Activated CD8-positive, alpha-beta memory T cell treated with anti-CD3 and anti-CD28 coated beads, Interleukin-2, amount 50 U/mL, for 1 hour (primary cell): ENCODE measurements around the gene RARS1.
"Not testable (repeated sequence)": the region's sequence is repeated elsewhere in the genome, so short reads cannot be mapped to it uniquely, and the experiment has no call there.

ENCODE experiments used
- DNase-seq: peaks from one replicate; pipeline ENCODE4 v3.0.0-alpha.2; 2020; ENCODE audit errors: extremely low read depth

Gene RARS1

DNA sequence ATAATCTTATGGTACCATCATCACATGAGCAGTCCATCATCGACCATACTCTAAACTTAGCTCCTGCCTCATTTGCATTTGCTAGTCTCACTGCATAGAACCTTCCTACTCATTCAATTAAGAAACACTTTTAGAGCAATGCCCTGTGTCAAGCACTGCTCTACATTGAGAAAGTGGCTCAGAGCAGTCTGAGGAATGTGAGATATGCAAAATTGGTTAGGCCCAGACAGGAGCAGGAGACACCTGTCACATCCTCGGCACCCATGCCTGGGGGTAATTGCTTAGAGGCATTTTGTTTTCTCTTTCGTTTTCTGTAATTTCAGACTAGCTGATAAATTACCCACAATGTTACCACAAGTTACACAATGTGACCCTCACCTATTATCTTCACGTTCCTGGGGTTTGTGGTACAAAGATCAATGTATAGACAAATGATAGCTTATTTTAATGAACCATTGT lies 4.9 kb upstream of the RARS1 start:
- no peak for DNase-seq

DNA sequence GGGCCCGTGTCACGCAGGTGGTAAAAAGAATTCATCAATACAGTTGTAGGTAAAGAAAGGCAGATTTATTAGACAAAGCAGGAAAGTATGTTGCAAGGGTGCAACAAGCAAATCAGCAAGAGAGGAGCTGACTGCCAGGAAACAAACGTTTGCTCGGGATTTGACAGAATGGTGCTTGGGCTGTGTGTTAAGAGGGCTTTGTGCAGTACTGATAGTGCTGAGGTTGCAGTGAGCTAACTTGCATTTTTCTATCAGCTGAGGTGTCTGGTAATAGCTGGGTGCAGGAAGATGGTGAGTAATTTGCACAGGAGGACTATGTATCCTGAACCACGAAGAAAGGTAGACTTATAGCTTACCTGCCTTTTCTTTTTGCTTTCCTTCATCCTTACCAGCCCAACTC lies 3.9 kb upstream of the RARS1 start:
- no peak for DNase-seq

DNA sequence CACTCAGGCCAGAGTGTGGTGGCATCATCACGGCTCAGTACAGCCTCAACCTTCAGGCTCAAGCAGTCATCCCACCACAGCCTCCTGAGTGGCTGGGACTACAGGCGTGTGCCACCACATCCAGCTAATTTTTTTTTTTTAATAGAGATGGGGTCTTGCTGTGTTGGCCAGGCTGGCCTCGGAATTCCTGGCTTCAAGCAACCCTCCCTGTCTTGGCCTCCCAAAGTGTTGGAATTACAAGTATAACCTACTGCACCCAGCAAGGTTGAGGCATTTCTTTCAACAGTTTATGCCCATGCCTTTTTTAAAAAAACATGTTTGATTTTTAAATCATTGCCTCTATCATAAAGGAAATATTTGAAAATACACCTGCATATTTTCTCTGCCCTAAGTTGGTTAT lies 2.8 kb downstream of the RARS1 start:
- no peak for DNase-seq

- DNase-seq, result no peak
Observed at GRCh38 chr5:168494057-168494555, 7.8 kb downstream of the RARS1 start.

GRCh38 chr5:168502563-168503237 lies 16.4 kb downstream of the RARS1 start:
- DNase-seq, result no peak

DNA sequence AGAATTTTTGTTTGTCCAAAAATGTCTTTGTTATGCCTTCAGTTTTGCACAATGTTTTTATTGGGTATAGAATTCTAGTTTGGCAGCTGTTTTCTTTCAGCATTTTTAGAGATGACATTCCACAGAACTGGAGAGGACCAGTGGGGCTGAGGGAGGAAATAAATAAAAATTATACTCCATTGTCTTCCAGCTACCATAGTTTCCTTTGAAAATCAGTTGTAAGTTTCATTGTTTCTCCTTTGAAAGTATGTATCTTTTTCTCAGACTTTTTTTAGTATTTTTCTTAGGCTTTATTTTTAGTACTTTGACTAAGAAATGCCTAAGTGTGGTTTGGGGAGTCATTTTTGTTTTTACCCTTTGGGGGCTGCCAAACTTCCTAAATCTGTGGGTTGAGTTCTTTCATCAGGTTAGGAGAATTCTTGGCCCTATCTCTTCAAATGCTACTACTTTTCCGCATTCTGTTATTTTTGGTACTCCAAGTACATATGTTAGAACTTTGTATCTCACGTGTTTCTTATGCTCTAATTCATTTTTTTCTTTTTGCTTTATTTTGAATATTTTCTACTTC lies 27.7 kb downstream of the RARS1 start:
- no peak for DNase-seq

DNA sequence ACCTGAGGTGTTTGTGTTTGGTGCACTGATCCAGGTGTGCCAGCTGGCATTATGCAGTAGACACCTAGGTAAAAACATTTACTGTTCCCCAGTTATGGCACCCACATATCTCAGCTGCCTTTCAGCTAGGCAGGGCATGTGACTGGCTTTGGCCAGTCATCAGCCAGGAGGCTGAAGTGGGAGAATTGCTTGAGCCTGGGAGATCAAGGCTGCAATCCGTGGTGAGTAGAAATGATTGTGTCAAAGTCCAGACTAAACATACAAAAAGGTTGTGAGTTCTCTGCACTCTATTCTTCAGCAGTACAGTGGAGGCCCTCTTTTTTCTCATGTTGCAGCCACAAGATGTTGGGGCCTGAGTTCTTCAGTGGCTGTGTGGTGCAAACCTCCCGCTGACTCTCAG lies 39.6 kb downstream of the RARS1 start:
- DNase-seq, result no peak

DNA sequence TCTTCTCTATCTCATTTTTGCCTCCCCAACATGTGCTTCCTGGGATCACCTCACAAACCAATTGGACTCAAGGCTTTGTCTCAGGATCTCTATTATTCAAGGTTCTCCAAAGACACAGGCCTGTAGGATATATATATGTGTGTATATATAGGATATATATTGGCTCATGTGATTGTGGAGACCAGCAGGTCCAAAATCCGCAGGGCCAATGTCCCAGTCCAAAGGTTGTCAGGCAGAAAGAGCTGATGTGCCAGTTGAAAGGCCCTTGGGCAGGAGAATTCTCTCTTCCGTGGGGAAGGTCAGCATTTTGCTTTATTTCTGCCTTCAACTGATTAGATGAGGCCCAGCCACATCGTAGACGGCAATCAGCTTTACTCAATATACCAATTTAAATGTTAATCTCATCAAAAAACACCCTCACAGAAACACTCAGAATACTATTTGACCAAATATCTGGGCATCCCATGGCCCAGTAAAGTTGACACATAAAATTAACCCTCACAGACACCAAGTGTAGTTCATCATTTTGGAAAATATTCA lies 41.6 kb downstream of the RARS1 start:
- no peak for DNase-seq

- DNase-seq, result no peak
Observed at GRCh38 chr5:168528521-168529373, 42.5 kb downstream of the RARS1 start, which contains the start of gene FBLL1. TSS of gene FBLL1 (plus strand) at chr5:168529305. CDS start at chr5:168529505, 200 bp downstream.

DNA sequence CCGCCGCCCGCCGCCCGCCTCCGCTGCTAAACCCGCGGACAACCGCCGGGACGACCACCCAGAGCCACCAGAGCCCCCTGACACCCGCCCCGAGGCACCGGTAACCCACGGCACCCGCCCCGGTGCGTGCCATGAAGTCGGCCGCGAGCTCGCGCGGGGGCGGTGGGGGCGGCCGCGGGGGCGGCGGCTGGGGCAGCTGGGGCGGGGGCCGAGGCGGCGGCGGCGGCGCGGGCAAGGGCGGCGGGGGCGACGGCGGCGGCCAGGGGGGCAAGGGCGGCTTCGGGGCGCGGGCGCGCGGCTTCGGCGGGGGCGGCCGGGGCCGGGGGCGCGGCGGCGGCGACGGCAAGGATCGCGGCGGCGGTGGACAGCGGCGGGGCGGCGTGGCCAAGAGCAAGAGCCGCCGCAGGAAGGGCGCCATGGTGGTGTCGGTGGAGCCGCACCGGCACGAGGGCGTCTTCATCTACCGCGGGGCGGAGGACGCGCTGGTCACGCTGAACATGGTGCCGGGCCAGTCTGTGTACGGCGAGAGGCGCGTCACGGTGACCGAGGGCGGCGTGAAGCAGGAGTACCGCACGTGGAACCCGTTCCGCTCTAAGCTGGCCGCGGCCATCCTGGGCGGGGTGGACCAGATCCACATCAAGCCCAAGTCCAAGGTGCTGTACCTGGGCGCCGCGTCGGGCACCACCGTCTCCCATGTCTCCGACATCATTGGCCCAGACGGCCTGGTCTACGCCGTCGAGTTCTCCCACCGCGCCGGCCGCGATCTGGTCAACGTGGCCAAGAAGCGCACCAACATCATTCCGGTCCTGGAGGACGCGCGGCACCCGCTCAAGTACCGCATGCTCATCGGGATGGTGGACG lies 43.3 kb downstream of the RARS1 start:
- DNase-seq, result no peak

GRCh38 chr5:168530621-168531150 lies 44.4 kb downstream of the RARS1 start:
- DNase-seq, result no peak

DNA sequence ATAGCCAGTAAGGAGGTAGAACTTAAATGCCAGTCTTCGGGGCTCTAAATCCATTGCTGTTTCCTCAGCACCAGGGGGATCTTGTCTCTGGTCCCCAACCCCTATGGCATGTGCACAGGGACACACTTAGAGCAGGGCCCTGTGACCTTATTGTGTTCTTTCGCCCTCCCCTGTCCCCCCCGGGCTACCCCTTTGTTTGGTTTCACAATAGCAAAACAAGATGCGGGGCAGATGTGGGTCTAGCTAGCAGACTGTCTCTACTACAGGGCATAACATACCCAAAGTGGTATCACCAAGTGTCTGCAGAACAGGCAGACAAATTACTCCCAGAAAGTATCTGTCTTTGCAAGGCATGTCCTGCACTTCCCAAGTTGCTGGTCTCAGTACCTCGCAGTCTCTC lies 44.9 kb downstream of the RARS1 start:
- no peak for DNase-seq

DNA sequence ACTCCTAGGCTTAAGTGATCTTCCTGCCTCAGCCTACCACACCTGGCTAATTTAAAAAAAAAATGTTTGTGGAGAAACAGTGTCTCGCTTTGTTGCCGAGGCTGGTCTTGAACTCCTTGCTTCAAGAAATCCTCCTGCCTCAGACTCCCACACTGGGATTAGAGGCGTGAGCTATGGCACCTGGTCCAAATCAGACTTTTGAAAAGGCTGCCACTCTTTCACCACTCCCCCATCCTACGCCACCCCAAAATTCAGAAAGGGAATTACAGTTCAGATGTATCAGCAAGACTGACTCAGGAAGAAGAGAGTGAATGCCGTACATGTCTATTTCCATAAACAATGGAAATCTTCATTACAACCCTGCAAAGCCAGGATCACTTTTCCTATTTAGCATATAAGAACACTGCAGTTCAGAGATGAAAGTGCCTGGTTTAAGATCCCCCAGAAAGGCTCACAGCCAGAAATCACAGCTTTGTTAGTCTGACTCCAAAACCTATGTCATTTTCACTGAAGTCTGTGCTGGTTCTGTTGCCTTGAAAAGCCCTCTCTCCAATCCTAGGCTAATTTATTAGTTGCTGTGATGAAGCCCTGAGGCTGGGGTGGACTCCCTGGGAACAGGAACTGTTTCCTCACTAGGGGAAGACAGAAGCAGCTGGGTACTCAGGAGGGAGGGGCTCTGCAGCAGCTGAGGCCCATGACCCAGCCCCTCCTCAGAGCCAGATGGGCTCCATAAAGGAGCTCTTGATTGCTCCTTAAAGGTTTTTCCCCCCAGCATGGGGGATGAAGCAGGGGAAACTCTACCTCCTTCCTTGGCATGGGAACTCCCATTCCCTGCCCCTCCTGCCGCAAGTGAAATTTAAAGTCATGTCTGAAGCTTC lies 46.0 kb downstream of the RARS1 start:
- DNase-seq, result no peak

- not testable (repeated sequence) for DNase-seq
Observed at GRCh38 chr5:168534351-168534750, 48.1 kb downstream of the RARS1 start.

- no peak for DNase-seq
Observed at GRCh38 chr5:168537176-168537575, 50.9 kb downstream of the RARS1 start.

DNA sequence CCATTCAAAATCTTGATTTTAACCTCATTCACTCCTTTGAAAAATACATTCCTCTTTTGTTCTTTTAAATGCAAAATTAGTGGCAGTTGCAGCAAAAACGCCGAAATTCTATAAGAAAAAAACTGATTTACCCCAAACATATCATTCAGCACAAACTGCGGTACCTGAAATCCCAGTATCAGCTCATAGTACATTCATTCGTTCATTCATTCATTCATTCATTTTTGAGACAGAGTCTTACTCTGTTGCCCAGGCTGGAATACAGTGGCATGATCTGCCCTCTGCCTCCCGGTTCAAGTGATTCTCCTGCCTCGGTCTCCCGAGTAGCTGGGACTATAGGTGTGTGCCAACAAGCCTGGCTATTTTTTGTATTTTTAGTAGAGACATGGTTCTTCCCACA lies 63.3 kb downstream of the RARS1 start:
- no peak for DNase-seq

- no peak for DNase-seq
Observed at GRCh38 chr5:168550656-168551055, 64.4 kb downstream of the RARS1 start.

- DNase-seq, result no peak
Observed at GRCh38 chr5:168552146-168552545, 65.9 kb downstream of the RARS1 start.

GRCh38 chr5:168553377-168554130 lies 67.3 kb downstream of the RARS1 start:
- DNase-seq, result no peak
